ENCODE data around the gene PSPH. TPM values are rescaled to one million over a fixed set of nuclear protein-coding genes. Genes with fewer than 3 reads are reported as not detected.

PSPH gene
- total and polyA plus RNA-seq, 5 experiments from 2014 or later = 5.7 to 8.0 (median 6.9) TPM

DNA sequence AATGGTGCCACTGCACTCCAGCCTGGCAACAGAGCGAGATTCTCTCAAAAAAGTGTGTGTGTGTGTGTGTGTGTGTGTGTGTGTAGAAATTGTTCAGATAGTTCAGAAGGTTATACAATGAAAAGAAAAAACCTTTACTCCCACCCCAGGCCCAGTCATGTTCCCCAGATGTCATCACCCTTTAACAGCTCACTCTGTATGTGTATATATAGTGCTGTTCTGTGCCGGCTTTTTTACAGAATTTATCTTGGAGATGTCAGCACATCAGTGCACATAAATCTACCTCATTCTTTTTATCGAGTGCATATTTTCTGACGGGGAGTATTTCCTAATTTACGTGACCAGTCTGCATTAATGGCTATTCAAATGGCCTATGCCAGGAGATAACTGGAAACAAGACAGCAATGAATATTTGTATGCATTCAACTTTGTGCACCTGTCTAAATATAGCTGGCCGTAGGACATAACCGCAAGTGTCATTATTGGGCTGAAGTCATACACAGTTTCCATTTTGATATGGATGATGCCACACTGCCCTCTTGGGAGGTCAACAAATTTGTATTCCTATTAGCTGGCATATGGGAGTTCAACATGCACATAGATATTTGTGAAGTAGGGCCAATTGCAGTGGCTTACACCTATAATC is 75.1 kb downstream of the PSPH start:
- Mint-ChIP-seq H3K4me3 (no peak overlapping the region), H3K27ac (peak overlapping the region in 3 of 10 donors; percentile 15 to 53 (median 22)), H3K4me1 (peaks cover 8 to 24% (median 18%) of the 10 kb centered on the region in 4 donors), H3K9me3 (no peaks in the 10 kb centered on the region), H3K27me3 (no peaks in the 10 kb centered on the region), H3K36me3 (peaks cover 0 to 40% (median 15%) of the 10 kb centered on the region in 3 donors)
- ATAC-seq (no peak), DNase-seq (no peak)
- POLR2A ChIA-PET = no interaction called here

DNA sequence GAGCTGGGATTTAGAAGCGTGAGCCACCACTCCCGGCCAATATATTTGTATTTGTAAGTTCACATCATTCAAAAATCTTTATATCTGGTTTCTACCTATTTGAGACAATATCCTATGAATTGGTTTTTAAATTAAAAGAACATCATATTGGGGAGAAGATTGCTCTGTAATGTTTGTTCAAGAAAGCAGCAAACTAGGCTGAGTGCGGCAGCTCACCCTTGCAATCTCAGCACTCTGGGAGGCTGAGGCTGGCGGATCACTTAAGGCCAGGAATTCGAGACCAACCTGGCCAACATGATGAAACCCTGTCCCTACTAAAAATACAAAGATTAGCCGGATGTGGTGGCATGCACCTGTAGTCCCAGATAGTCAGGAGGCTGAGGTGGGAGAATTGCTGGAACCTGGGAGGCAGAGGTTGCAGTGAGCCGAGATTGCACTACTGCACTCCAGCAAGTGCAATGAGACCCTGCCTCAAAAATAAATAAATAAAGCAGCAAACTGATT is 77.4 kb downstream of the PSPH start:
- Mint-ChIP-seq H3K27me3 (no peaks in the 10 kb centered on the region), H3K36me3 (peaks cover 0 to 33% (median 5%) of the 10 kb centered on the region in 3 donors), H3K27ac (peak overlapping the region in 2 of 10 donors; percentile 53 to 59), H3K4me3 (no peak overlapping the region), H3K4me1 (peaks cover 24 to 41% (median 32%) of the 10 kb centered on the region in 4 donors), H3K9me3 (no peaks in the 10 kb centered on the region)
- no peak for ATAC-seq
- no peak for DNase-seq
- POLR2A ChIA-PET = no interaction called here

DNA sequence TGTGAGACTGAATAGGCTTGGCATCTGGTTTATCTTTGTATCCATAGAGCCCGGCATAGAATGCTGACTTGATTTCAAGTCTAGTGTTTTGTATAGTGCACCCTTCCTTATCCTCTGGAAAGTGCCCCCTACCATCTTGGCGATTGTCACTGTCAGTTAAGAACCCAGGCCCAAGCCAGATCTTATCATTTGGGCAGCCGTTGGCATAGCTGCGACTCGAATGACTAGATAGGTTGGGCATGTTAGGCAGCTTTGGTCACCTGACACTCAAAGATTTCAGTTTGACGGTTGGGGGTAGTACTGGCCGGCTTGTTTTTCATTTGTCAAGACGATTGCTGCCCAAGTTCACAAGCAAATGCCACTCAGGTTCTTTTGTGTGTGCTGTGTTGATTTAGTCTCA is 80.3 kb downstream of the PSPH start:
- Mint-ChIP-seq H3K4me3 (no peak overlapping the region), H3K9me3 (no peaks in the 10 kb centered on the region), H3K4me1 (peaks cover 32 to 66% (median 43%) of the 10 kb centered on the region in 4 donors), H3K27ac (peak overlapping the region in 2 of 10 donors; percentile 35 to 63), H3K27me3 (no peaks in the 10 kb centered on the region), H3K36me3 (peaks cover 0 to 34% (median 5%) of the 10 kb centered on the region in 3 donors)
- DNase-seq (no peak), ATAC-seq (no peak)
- POLR2A ChIA-PET = no interaction called here

DNA sequence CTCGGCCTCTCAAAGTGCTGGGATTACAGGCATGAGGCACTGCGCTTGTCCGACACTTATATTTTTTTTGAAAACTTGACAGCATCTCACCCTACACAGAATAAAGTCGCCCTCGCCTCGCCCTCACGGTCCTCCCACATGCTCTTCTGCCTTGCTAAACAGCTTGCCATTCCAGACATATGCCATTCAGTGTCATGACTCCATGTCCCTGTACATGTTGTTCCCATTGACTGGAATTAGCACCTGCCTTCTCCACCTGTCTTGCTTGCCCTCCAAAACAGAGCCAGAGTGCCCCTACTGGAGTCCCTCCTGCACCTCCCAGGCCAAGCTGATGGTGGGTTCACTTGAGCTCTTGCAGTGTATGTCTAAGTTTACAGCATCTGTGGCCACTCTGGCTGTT is 80.7 kb downstream of the PSPH start:
- peaks cover 0 to 34% (median 5%) of the 10 kb centered on the region in 3 donors for H3K36me3 Mint-ChIP-seq
- peak overlapping the region in 2 of 10 donors; percentile 23 to 39 for H3K4me3 Mint-ChIP-seq
- DNase-seq (no peak), ATAC-seq (no peak)
- H3K27me3 Mint-ChIP-seq = no peaks in the 10 kb centered on the region
- POLR2A ChIA-PET = no interaction called here
- peak overlapping the region in 3 of 10 donors; percentile 11 to 63 (median 40) for H3K27ac Mint-ChIP-seq
- peaks cover 35 to 70% (median 47%) of the 10 kb centered on the region in 4 donors for H3K4me1 Mint-ChIP-seq
- no peaks in the 10 kb centered on the region for H3K9me3 Mint-ChIP-seq

- ATAC-seq (no peak), DNase-seq (no peak)
- Mint-ChIP-seq H3K4me1 (peaks cover 29 to 58% (median 47%) of the 10 kb centered on the region in 4 donors), H3K9me3 (no peaks in the 10 kb centered on the region), H3K27me3 (no peaks in the 10 kb centered on the region), H3K27ac (peak overlapping the region in 5 of 10 donors; percentile 17 to 78 (median 51)), H3K36me3 (peaks cover 0 to 33% (median 5%) of the 10 kb centered on the region in 3 donors), H3K4me3 (peak overlapping the region in 1 of 10 donors; percentile 26)
- POLR2A ChIA-PET = no interaction called here
These were observed 81.9 kb downstream of the PSPH start for GRCh38 chr7:55969391-55969790.

GRCh38 chr7:55966851-55967250 is 84.4 kb downstream of the PSPH start:
- H3K36me3 Mint-ChIP-seq = peaks cover 0 to 30% (median 5%) of the 10 kb centered on the region in 3 donors
- H3K27ac Mint-ChIP-seq = peak overlapping the region in 7 of 10 donors; percentile 1 to 86 (median 18)
- no peaks in the 10 kb centered on the region for H3K27me3 Mint-ChIP-seq
- peaks cover 35 to 70% (median 60%) of the 10 kb centered on the region in 4 donors for H3K4me1 Mint-ChIP-seq
- DNase-seq (no peak), ATAC-seq (no peak)
- POLR2A ChIA-PET = interaction anchor here (2.9 kb wide), 1 partner anchor 98 kb away, joined by 11 read pairs; the partner anchor contains the start of gene SUMF2
- H3K9me3 Mint-ChIP-seq = no peaks in the 10 kb centered on the region
- H3K4me3 Mint-ChIP-seq = peak overlapping the region in 5 of 10 donors; percentile 2 to 68 (median 20)

DNA sequence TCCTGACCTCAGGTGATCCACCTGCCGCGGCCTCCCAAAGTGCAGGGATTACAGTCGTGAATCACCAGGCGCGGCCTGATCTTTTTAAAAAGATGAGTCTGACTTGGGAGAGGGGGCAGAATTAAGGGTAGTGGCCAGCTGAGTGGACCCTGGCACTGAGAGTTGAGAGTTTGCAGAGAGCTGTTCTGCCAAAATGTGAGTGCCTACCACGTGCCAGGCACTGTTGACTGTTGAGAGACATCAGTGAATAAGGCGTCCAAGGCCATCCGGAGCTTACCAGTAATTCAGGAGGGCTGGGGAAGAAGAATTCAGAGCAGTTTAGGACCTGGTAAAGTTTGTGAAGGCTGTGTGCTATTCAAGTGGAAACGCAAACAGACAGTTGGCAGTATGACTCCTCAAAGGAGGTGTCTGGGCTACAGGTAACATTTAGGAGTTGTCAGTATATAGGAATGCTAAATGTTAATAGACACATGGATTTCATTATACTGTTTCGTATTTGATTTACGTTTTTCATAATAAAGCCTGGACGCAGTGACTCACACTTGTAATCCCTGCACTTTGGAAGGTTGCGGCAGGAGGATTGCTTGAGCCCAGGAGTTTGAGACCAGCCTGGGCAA is 85.3 kb downstream of the PSPH start:
- Mint-ChIP-seq H3K4me1 (peaks cover 32 to 63% (median 55%) of the 10 kb centered on the region in 4 donors), H3K4me3 (peak overlapping the region; percentile 27 to 88 (median 50)), H3K27ac (peak overlapping the region; percentile 8 to 89 (median 80)), H3K27me3 (no peaks in the 10 kb centered on the region), H3K9me3 (no peaks in the 10 kb centered on the region), H3K36me3 (peaks cover 0 to 30% (median 5%) of the 10 kb centered on the region in 3 donors)
- no peak for DNase-seq
- ATAC-seq = no peak
- POLR2A ChIA-PET = interaction anchor here (2.9 kb wide), 1 partner anchor 99 kb away, joined by 11 read pairs; the partner anchor contains the start of gene SUMF2

DNA sequence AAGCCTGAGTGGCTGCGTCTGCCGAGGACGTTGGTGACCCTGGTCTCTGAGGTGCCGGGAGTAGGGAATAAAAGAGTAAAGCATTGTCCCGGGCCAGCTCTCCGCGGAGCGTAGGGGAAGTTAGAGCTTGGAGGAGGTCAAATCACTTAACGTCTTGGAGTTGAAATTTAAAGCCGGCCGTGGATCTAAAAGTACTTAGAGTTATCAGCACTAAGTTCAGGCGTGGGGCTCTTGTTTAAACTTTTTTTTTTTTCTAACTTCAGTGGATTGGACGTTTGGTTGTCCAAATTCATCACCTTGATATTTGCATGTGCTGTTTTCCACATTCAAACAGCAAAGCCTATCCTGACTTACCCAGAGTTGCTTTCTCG is 86.2 kb downstream of the PSPH start:
- Mint-ChIP-seq H3K9me3 (no peaks in the 10 kb centered on the region), H3K4me1 (peaks cover 28 to 55% (median 48%) of the 10 kb centered on the region in 4 donors), H3K4me3 (peak overlapping the region; percentile 66 to 92 (median 87)), H3K27me3 (no peaks in the 10 kb centered on the region), H3K36me3 (peaks cover 0 to 27% (median 5%) of the 10 kb centered on the region in 3 donors), H3K27ac (peak overlapping the region; percentile 76 to 95 (median 92))
- ATAC-seq = no peak
- DNase-seq = peak in 1 of 10 donors; percentile 32
- POLR2A ChIA-PET = interaction anchor here (0.7 to 2.9 kb wide), 3 partner anchors 14 to 599 kb away, joined by 3 to 11 read pairs (median 4); partner anchors contain the start of genes MRPS17 and SUMF2

DNA sequence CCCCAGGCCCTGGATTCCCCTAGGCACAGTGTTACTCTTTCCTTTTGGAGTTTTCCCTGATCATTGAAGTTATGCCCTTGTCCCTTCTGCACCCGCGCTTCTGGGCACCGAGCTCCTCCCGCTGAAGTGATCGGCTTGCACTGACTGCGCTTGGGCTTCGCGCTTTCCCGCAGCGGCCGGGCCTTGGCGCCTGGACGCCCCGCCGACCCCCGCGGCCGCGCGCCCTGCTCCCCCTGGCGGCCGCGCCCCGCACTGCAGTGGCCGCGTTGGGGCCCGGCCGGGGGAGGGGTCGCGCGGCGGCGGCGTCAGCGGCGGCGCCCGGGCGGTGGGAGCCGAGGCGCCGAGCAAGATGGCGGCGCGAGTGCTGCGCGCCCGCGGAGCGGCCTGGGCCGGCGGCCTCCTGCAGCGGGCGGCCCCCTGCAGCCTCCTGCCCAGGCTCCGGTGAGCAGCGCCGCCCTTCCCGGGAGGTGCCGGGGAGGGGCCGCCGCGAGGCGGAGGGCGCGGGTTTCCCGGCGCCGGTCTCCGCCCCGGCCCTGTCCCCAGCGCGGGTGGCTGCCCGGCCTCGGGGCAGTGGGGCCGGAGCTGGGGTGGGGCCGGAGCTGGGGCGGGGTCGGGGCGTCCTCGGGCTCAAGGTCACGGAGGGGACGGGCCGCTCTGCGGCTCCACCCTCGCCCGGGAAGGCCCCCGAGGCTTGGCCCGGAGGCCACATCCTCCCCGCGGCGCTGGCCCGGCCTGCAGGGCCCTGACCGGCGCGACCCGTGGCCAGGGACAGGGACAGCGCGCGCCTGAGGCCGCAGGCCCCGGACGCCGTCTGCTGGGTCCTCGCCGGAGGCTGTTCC is 86.8 kb downstream of the PSPH start, which contains the start of gene NIPSNAP2:
TSS of gene NIPSNAP2 (plus strand) at position 325 of the 839 bp plus-strand sequence. CDS start at position 350, 25 bp downstream.
- peak; percentile 88 to 90 for ATAC-seq
- no peaks in the 10 kb centered on the region for H3K9me3 Mint-ChIP-seq
- POLR2A ChIA-PET = interaction anchor here (0.7 to 2.9 kb wide), 4 partner anchors 9 to 598 kb away, joined by 3 to 11 read pairs (median 4); partner anchors contain the start of genes MRPS17 and SUMF2
- peak within 1 kb of the TSS; percentile 84 to 95 (median 92) for H3K27ac Mint-ChIP-seq
- H3K36me3 Mint-ChIP-seq = peaks cover 0 to 21% (median 3%) of the 10 kb centered on the region in 3 donors
- H3K4me1 Mint-ChIP-seq = peaks cover 25 to 49% (median 45%) of the 10 kb centered on the region in 4 donors
- peak; percentile 30 to 81 (median 65) for DNase-seq
- peak within 1 kb of the TSS; percentile 66 to 92 (median 87) for H3K4me3 Mint-ChIP-seq
- no peaks in the 10 kb centered on the region for H3K27me3 Mint-ChIP-seq

DNA sequence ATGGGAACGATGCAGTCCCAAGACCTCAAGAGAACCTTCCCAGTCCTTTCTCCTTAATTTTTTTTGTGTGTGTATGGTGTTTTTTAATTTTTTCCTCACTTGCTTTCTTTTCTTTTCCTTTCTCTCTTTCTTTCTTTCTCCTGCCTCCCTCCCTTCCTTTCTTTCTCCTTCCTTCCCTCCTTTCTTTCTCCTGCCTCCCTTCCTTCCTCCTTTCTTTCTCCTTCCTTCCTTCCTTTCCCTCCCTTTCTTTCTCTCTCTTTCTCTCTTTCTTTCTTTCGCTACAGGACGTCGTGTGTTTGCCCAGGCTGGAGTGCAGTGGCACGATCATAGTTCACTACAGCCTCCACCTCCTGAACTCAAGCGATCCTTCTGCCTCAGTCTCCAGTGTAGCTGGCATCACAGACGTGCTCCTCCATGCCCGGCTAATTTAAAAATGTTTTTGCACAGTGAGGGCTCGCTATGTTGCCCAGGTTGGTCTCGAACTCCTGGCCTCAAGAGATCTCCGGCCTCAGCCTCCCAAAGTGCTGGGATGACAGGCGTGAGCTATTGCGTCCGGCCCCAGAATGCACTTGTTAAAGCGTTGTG is 87.6 kb downstream of the PSPH start:
- Mint-ChIP-seq H3K27ac (peak overlapping the region; percentile 84 to 93 (median 90)), H3K4me3 (peak overlapping the region; percentile 64 to 88 (median 76)), H3K4me1 (peaks cover 19 to 43% (median 38%) of the 10 kb centered on the region in 4 donors), H3K9me3 (no peaks in the 10 kb centered on the region), H3K27me3 (no peaks in the 10 kb centered on the region), H3K36me3 (peaks cover 0 to 13% (median 3%) of the 10 kb centered on the region in 3 donors)
- DNase-seq (no peak), ATAC-seq (no peak)
- POLR2A ChIA-PET = interaction anchor here (1.2 kb wide), 1 partner anchor 8 kb away, joined by 4 read pairs; no protein-coding TSS in a partner anchor

DNA sequence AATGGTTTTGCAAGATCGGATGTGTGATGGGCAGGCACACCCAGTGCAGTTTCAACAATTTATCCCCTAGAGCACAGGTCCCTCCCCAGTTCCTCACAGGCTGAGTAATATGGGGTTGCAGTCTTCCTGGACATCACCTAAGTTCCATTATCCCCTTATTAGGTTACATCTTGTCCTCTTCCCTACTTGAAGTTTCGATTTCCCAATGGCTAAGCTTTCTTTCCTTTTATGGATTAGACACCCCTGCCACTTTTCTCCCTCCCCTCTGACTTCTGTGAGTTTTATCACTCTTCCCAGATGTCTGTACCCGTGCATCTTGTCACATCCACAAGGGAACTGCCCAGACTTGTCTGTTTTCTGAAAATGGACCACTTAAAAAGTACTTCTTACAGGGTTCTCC is 89.2 kb downstream of the PSPH start:
- POLR2A ChIA-PET = no interaction called here
- H3K4me1 Mint-ChIP-seq = peaks cover 20 to 38% (median 28%) of the 10 kb centered on the region in 4 donors
- H3K9me3 Mint-ChIP-seq = no peaks in the 10 kb centered on the region
- peaks cover 0 to 4% (median 0%) of the 10 kb centered on the region in 3 donors for H3K36me3 Mint-ChIP-seq
- ATAC-seq (no peak), DNase-seq (no peak)
- H3K27me3 Mint-ChIP-seq = no peaks in the 10 kb centered on the region
- H3K27ac Mint-ChIP-seq = peak overlapping the region in 6 of 10 donors; percentile 22 to 65 (median 48)
- peak overlapping the region in 3 of 10 donors; percentile 15 to 36 (median 26) for H3K4me3 Mint-ChIP-seq

Measured in naive thymus-derived CD8-positive, alpha-beta T cell (primary cell).